ENCODE data around the gene IL12RB1.
"Not testable (repeated sequence)": the region's sequence is repeated elsewhere in the genome, so short reads cannot be mapped to it uniquely, and the experiment has no call there.

Gene IL12RB1

DNA sequence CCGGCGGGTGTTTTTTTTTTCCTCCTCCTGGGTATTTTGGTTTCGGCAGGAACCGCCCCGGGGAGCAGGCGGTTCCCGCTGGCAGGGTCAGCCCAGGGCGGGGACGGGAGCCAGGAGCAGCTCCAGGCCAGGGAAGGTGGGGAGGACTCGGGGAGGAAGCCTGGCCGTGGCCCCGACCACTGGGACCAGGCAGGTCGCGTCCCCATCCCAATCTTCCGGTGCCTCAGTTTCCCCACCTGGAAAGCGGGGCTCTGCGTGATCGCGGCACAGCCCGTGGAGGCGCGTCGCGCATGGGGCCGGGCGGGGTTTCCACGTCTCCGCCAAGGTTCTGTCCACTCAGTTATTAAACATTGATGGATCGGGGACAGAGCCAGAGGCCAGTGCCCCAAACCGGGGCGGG, 34.8 kb downstream of the IL12RB1 start:
- H3K36me3 ChIP-seq (ENCODE audit: control insufficient read depth, insufficient read depth, low read length): no peaks in the 10 kb centered on the region
- H3K4me1 ChIP-seq (ENCODE audit: control insufficient read depth, insufficient read depth, low read length, poor library complexity, severe bottlenecking): peaks cover 8% of the 10 kb centered on the region
- no peaks in the 10 kb centered on the region for H3K27me3 ChIP-seq (replicated peaks; ENCODE audit: control insufficient read depth, insufficient read depth, low read length, poor library complexity, severe bottlenecking)
- H3K27ac ChIP-seq (ENCODE audit: insufficient read depth, low read length, poor library complexity, severe bottlenecking): no peak overlapping the region
- H3K4me3 ChIP-seq (ENCODE audit: insufficient read depth, low read depth, low read length, poor library complexity, severe bottlenecking): no peak overlapping the region
- no peaks in the 10 kb centered on the region for H3K9me3 ChIP-seq (ENCODE audit: control insufficient read depth, low read length)
- no peak for DNase-seq

DNA sequence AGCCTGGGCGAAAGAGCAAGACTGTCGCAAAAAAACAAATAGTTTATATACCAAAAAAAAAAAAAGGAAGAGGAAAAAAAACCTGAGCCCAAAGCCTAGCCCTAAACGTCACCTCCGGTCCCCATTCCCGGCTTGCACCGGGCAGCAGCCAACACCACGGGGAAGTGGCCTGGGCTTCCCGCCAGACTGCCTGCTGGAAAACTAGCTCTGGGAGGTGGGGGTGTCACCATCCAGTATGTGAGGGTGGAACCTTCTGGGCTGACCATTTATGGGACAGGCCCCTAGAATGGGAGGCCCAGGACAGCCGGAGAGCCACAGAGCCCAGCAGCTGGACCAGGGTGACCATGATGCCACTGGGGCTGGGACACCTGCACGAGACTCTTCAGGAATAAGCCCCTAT, 37.3 kb downstream of the IL12RB1 start:
- no peaks in the 10 kb centered on the region for H3K9me3 ChIP-seq (ENCODE audit: control insufficient read depth, low read length)
- H3K27me3 ChIP-seq (replicated peaks; ENCODE audit: control insufficient read depth, insufficient read depth, low read length, poor library complexity, severe bottlenecking): no peaks in the 10 kb centered on the region
- DNase-seq: no peak
- H3K4me3 ChIP-seq (ENCODE audit: insufficient read depth, low read depth, low read length, poor library complexity, severe bottlenecking): no peak overlapping the region
- no peak overlapping the region for H3K27ac ChIP-seq (ENCODE audit: insufficient read depth, low read length, poor library complexity, severe bottlenecking)
- peaks cover 20% of the 10 kb centered on the region for H3K4me1 ChIP-seq (ENCODE audit: control insufficient read depth, insufficient read depth, low read length, poor library complexity, severe bottlenecking)
- H3K36me3 ChIP-seq (ENCODE audit: control insufficient read depth, insufficient read depth, low read length): no peaks in the 10 kb centered on the region

DNA sequence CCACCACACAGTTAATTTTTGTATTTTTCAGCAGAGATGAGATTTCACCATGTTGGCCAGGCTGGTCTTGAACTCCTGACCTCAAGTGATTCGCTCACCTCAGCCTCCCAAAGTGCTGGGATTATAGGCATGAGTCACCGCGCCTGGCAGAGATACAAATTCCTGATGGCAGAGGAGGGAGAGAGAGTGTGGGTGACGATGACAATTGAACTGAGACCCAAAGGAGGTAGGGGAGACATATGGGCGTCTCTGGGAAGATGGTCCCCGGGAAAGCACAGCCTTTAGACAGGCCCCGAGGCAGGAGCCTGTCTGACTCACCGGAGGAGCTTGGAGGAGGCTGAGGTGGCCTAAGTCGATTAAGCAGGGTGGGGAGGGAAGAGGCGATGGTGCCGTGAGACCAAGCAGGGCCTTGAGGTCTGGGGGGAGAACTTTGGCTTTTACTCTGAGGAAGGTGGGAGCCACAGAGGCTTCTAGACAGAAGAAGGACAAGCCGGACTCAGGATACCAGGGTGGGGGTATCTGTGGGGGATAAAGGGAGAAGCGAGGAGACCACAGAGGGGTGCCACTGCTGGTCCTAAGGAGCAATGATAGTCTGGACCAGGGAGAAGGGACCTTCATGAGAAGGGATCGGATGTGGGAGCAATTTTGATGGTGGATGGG, 40.5 kb downstream of the IL12RB1 start:
- H3K27ac ChIP-seq (ENCODE audit: insufficient read depth, low read length, poor library complexity, severe bottlenecking): no peak overlapping the region
- DNase-seq: no peak
- H3K9me3 ChIP-seq (ENCODE audit: control insufficient read depth, low read length): no peaks in the 10 kb centered on the region
- peaks cover 31% of the 10 kb centered on the region for H3K4me1 ChIP-seq (ENCODE audit: control insufficient read depth, insufficient read depth, low read length, poor library complexity, severe bottlenecking)
- no peak overlapping the region for H3K4me3 ChIP-seq (ENCODE audit: insufficient read depth, low read depth, low read length, poor library complexity, severe bottlenecking)
- H3K27me3 ChIP-seq (replicated peaks; ENCODE audit: control insufficient read depth, insufficient read depth, low read length, poor library complexity, severe bottlenecking): no peaks in the 10 kb centered on the region
- H3K36me3 ChIP-seq (ENCODE audit: control insufficient read depth, insufficient read depth, low read length): no peaks in the 10 kb centered on the region

DNA sequence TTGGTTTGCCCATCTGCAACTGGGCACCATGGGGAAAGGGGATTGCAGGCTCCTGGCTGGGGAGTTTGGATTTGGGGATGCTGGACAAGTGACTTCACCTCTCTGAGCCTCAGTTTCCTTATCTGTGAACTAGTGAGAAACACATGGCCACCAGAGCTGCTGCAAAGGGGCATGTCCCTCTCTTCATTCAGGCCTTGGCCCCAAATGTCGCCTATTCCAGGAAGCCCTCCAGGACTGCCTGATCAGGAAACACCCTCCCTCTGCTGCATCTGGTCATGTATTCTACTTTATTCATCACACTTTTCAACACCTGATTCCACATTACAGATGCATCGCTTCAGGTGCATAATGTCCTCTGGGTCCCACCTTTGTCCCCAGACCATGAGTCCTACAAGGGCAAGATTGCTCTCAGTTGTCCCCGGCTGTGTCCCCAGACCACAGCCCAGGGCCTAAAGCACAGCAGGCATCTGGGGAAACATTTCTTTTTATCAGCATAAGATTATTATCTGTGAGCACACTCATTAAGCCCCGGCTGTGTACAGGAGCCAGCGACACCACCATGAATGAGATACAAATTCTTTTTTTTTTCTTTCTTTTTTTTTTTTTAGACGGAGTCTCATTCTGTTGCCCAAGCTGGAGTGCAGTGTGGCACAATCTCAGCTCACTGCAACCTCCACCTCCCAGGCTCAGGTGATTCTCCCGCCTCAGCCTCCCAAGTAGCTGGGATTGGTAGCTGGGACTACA, 41.3 kb downstream of the IL12RB1 start:
- no peak for DNase-seq
- Histone ChIP-seq H3K4me3 (ENCODE audit: insufficient read depth, low read depth, low read length, poor library complexity, severe bottlenecking) (peak overlapping the region; percentile 50), H3K27ac (ENCODE audit: insufficient read depth, low read length, poor library complexity, severe bottlenecking) (peak overlapping the region; percentile 73), H3K27me3 (replicated peaks; ENCODE audit: control insufficient read depth, insufficient read depth, low read length, poor library complexity, severe bottlenecking) (no peaks in the 10 kb centered on the region), H3K36me3 (ENCODE audit: control insufficient read depth, insufficient read depth, low read length) (no peaks in the 10 kb centered on the region), H3K4me1 (ENCODE audit: control insufficient read depth, insufficient read depth, low read length, poor library complexity, severe bottlenecking) (peaks cover 29% of the 10 kb centered on the region), H3K9me3 (ENCODE audit: control insufficient read depth, low read length) (no peaks in the 10 kb centered on the region)

DNA sequence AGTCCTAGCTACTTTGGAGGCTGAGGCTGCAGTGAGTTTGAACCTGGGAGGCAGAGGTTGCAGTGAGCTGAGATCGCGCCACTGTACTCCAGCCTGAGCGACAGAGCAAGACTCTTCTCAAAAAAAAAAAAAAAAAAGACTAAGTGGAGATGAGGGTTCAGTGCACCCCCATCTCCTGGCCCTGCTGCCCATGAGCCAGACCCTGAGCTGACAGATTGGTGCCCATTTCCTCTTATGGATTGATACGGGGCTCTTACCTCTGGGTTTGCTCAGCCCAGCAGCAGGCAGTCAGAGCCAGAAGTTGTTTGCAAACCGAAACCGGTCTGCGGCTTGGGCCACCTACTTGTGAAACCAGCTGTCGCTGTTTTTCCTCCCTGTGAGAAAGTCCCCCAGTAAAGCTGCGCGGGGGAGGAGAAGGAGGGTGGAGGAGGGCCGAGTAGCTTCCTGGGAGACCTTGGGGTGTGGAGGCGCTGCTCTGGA, 41.9 kb downstream of the IL12RB1 start:
- peak; percentile 66 to 69 (median 69) for DNase-seq
- H3K4me1 ChIP-seq (ENCODE audit: control insufficient read depth, insufficient read depth, low read length, poor library complexity, severe bottlenecking): peaks cover 24% of the 10 kb centered on the region
- H3K27me3 ChIP-seq (replicated peaks; ENCODE audit: control insufficient read depth, insufficient read depth, low read length, poor library complexity, severe bottlenecking): no peaks in the 10 kb centered on the region
- H3K4me3 ChIP-seq (ENCODE audit: insufficient read depth, low read depth, low read length, poor library complexity, severe bottlenecking): peak overlapping the region; percentile 50
- H3K36me3 ChIP-seq (ENCODE audit: control insufficient read depth, insufficient read depth, low read length): no peaks in the 10 kb centered on the region
- H3K27ac ChIP-seq (ENCODE audit: insufficient read depth, low read length, poor library complexity, severe bottlenecking): peak overlapping the region; percentile 73
- no peaks in the 10 kb centered on the region for H3K9me3 ChIP-seq (ENCODE audit: control insufficient read depth, low read length)

DNA sequence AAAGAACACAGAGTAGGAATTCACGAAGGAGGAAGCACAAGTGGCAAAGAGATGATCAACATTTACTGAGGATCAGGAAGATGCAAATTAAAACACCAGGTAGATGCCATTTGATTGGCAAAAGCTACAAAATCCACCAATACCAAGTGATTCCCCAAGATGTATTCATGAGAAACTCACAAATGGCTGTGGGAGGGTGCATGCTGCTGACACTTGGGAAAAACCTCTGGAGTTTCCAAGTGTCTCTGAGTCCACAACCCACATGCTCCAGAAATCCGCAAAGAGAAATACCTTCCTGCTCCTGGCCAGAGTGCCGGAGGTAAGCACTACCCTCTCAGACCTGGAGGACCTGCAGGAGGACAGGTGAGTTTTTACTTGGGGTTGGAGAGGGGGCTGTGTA, 43.1 kb downstream of the IL12RB1 start:
- DNase-seq: no peak
- H3K4me1 ChIP-seq (ENCODE audit: control insufficient read depth, insufficient read depth, low read length, poor library complexity, severe bottlenecking): peaks cover 24% of the 10 kb centered on the region
- no peak overlapping the region for H3K4me3 ChIP-seq (ENCODE audit: insufficient read depth, low read depth, low read length, poor library complexity, severe bottlenecking)
- peak overlapping the region; percentile 73 for H3K27ac ChIP-seq (ENCODE audit: insufficient read depth, low read length, poor library complexity, severe bottlenecking)
- no peaks in the 10 kb centered on the region for H3K9me3 ChIP-seq (ENCODE audit: control insufficient read depth, low read length)
- H3K36me3 ChIP-seq (ENCODE audit: control insufficient read depth, insufficient read depth, low read length): no peaks in the 10 kb centered on the region
- no peaks in the 10 kb centered on the region for H3K27me3 ChIP-seq (replicated peaks; ENCODE audit: control insufficient read depth, insufficient read depth, low read length, poor library complexity, severe bottlenecking)

DNA sequence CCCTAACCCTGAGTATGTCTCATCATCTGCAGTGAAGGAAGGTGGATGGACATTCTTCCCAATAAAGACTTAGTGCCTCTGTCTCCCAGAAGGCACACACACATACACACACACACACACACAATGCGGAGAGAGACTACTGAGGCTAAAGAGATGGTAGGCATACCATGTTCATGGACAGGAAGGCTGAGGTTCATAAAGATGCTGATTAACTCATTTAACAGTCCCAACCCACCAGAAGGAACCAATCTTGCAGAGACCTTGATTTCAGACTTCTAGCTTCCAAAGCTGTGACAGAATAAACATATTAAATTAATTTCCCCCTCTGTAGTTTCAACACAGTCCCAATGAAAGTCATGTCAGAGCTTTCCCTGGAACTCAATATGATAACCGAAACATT, 45.7 kb downstream of the IL12RB1 start:
- H3K4me1 ChIP-seq (ENCODE audit: control insufficient read depth, insufficient read depth, low read length, poor library complexity, severe bottlenecking): peaks cover 24% of the 10 kb centered on the region
- H3K4me3 ChIP-seq (ENCODE audit: insufficient read depth, low read depth, low read length, poor library complexity, severe bottlenecking): no peak overlapping the region
- no peaks in the 10 kb centered on the region for H3K9me3 ChIP-seq (ENCODE audit: control insufficient read depth, low read length)
- H3K36me3 ChIP-seq (ENCODE audit: control insufficient read depth, insufficient read depth, low read length): no peaks in the 10 kb centered on the region
- H3K27ac ChIP-seq (ENCODE audit: insufficient read depth, low read length, poor library complexity, severe bottlenecking): no peak overlapping the region
- DNase-seq: no peak
- H3K27me3 ChIP-seq (replicated peaks; ENCODE audit: control insufficient read depth, insufficient read depth, low read length, poor library complexity, severe bottlenecking): no peaks in the 10 kb centered on the region

DNA sequence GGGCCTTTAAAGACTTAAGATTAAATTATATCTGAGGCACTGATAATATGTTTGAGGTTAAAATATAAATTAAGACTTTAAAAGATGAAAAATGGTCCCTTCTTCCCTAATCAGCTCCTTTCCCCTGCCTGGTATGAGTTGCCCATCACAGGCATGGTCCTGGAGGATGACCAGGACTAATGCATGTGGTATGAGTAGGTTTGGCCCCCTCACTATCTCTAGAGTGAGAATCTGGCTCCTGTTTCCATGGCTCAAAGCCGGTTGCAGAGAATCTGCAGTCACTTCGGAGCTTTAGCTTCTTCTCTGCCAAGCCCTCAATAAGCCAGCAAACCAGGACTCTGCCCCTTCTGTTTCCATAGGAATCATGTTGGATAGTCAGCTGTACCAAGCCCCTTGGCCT, 54.6 kb downstream of the IL12RB1 start:
- H3K27ac ChIP-seq (ENCODE audit: insufficient read depth, low read length, poor library complexity, severe bottlenecking); H3K9me3 ChIP-seq (ENCODE audit: control insufficient read depth, low read length); DNase-seq; H3K36me3 ChIP-seq (ENCODE audit: control insufficient read depth, insufficient read depth, low read length); H3K27me3 ChIP-seq (replicated peaks; ENCODE audit: control insufficient read depth, insufficient read depth, low read length, poor library complexity, severe bottlenecking); H3K4me1 ChIP-seq (ENCODE audit: control insufficient read depth, insufficient read depth, low read length, poor library complexity, severe bottlenecking); H3K4me3 ChIP-seq (ENCODE audit: insufficient read depth, low read depth, low read length, poor library complexity, severe bottlenecking): not testable (repeated sequence)

DNA sequence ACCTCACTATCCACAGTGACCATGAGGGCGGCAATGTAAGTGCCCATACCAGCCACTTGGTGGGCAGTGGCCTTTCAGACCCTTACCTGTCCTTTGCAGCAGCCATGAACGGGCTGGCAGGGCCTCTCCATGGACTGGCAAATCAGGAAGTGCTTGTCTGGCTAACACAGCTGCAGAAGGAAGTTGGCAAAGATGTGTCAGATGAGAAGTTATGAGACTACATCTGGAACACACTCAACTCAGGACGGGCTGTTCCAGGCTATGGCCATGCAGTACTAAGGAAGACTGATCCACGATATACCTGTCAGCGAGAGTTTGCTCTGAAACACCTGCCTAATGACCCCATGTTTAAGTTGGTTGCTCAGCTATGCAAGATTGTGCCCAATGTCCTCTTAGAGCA, 55.3 kb downstream of the IL12RB1 start:
- not testable (repeated sequence) for H3K9me3 ChIP-seq (ENCODE audit: control insufficient read depth, low read length); DNase-seq; H3K27me3 ChIP-seq (replicated peaks; ENCODE audit: control insufficient read depth, insufficient read depth, low read length, poor library complexity, severe bottlenecking); H3K27ac ChIP-seq (ENCODE audit: insufficient read depth, low read length, poor library complexity, severe bottlenecking); H3K4me3 ChIP-seq (ENCODE audit: insufficient read depth, low read depth, low read length, poor library complexity, severe bottlenecking); H3K36me3 ChIP-seq (ENCODE audit: control insufficient read depth, insufficient read depth, low read length); H3K4me1 ChIP-seq (ENCODE audit: control insufficient read depth, insufficient read depth, low read length, poor library complexity, severe bottlenecking)

DNA sequence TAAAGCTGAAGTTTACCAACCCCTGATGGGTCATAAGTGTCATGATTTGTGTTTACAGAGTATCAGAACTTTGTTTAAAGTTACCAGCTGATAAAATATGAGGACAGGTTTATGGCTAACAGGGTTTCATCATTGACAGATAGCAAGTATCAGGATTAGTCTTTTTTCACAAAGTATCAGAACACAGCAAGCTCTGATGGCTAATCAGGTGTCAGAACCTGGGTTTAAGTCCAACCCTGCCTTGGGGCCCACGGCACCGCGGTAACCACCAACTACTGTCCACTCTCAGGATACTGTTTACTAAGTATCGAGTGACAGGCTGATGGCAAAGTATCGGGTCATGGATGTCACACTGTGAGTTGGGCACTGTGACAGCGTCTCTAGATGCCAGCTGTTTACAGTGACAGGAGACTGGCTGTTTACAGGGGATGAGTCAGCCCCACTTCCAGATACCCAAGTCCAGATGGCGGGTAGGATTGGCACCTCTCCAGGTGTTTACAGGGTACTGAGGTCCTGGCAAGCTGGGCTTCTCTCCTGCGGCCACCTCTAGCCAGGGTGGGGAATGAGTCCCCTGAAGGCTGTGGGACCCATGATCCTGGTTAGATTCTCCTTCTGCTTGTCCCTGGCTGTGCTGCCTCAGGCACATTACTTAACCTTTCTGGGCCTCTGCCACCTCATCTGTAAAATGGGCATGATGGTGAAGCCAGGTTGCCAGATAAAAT, 57.0 kb downstream of the IL12RB1 start:
- no peak overlapping the region for H3K27ac ChIP-seq (ENCODE audit: insufficient read depth, low read length, poor library complexity, severe bottlenecking)
- H3K4me3 ChIP-seq (ENCODE audit: insufficient read depth, low read depth, low read length, poor library complexity, severe bottlenecking): no peak overlapping the region
- no peak for DNase-seq
- H3K27me3 ChIP-seq (replicated peaks; ENCODE audit: control insufficient read depth, insufficient read depth, low read length, poor library complexity, severe bottlenecking): no peaks in the 10 kb centered on the region
- H3K4me1 ChIP-seq (ENCODE audit: control insufficient read depth, insufficient read depth, low read length, poor library complexity, severe bottlenecking): peaks cover 4% of the 10 kb centered on the region
- no peaks in the 10 kb centered on the region for H3K36me3 ChIP-seq (ENCODE audit: control insufficient read depth, insufficient read depth, low read length)
- no peaks in the 10 kb centered on the region for H3K9me3 ChIP-seq (ENCODE audit: control insufficient read depth, low read length)
